GM18873 (cell line): ENCODE data around the gene MANSC4.
"Not testable (repeated sequence)": the region's sequence is repeated elsewhere in the genome, so short reads cannot be mapped to it uniquely, and the experiment has no call there.

Experiments
- ATAC-seq: cut with Tn5 transposase; IDR thresholded peaks from one replicate; pipeline ENCODE4 v1.9.1; 2021; ENCODE audit warnings: mild to moderate bottlenecking, moderate library complexity, moderate number of reproducible peaks; ENCODE audit not compliant: unreplicated experiment, low FRiP score

Gene MANSC4

DNA sequence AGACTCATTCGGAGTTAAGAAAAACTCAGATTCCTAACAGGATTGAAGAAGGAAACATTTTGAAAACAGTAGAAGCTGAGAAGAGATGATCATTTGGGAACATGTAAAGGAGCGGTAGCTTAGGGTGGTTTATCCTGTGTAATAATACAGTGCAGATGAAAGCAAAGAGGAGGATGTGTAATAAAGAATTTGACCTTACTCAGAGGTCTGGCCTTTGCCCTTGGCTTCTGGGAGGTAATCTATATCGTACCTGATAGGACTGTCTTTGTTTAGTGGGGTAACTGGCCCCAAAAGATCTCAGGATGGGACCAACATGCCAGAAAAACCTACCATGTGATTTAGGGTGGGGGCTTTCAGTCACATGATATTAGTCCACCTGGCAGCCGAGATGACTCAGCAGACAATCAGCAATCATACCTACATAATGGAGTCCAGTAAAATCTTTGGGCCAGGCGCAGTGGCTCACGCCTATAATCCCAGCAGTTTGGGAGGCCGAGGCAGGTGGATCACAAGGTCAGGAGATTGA lies 23.3 kb downstream of the MANSC4 start:
- ATAC-seq = no peak

DNA sequence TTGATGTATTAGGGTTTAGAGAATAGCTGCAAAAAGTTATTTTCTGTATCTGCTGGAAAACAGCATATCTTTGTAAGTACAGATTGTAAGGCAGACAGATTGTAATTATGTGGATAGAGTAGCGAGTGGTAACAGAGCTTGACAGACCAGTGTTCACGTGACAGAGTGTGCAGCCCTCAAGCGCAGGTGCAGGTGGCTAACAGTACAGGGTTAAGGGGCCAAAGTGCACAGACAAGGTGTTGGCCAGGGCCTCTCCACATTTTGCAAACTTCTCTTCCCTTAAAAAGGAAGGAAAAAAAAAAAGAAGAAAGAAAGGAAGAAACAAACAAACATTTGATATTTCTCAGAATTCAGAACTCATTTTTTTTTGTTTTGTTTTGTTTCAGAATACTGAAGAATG lies 25.2 kb downstream of the MANSC4 start:
- ATAC-seq = no peak

DNA sequence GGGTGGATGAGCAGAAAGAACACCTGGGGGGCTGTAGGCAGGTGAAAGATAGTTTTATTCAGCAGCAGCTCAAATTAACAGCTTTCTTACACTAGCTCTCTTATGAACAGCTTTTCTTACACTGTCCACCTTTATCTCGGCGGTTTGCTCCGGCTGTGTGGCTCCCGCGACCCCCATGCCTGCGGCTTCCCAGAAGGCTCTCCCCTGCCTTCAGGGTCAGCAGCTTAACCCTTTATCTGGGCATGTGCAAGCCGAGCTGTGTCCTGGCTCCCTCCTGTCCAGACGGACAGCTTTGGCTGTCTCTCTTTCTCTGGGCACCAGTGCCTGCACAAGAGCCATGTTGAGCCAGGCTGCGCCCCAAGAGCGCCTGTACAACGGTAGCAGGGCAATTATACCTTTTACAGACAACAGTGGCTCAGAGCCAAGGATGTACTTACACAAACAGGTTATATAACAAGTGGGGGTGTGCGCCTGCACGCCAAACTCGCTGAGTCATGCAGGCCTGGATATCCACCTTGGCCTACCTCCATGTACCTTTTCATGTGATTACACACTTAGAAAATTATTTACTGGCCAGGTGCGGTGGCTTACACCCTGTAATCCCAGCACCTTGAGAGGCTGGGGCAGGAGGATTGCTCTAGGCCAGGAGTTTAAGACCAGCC lies 28.5 kb downstream of the MANSC4 start:
- ATAC-seq = no peak

DNA sequence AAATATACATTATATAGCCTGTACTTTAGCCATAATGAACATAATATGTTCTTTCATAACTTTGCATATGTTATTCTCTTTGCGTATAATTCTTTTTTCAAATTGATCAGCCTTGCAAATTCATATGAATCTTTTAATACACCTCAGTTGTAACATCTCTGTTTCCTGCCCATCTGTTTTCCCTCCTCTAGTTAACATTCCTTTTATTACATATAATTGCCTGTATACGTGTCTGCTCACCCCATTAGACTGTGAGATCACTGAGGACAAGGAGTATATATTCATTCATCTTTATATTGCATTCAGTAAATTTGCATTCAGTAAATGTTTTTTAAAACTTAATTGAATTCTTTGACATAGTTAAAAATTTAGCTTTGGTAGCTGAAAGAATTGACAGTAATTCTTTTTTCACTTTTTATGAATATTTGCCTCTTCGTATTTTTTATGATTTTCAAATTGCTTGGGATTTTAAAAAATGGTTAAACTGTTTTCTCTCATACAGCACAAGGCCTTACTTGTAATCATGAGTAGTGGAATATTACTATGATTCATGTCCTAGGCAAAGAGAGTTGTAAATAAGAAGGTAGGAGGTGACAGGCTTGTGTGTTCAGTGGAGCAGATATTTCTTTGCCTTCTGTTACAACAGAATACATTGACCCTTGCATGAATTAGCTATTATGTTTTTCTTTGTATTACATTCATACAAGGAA lies 32.8 kb downstream of the MANSC4 start:
- ATAC-seq = no peak

DNA sequence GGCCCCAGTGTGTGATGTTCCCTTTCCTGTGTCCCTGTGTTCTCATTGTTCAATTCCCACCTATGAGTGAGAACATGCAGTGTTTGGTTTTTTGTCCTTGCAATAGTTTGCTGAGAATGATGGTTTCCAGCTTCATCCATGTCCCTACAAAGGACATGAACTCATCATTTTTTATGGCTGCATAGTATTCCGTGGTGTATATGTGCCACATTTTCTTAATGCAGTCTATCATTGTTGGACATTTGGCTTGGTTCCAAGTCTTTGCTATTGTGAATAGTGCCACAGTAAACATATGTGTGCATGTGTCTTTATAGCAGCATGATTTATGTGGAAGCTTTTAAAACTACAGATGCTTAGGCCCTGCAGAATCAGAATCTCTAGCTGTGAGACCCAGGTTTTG lies 34.3 kb downstream of the MANSC4 start:
- not testable (repeated sequence) for ATAC-seq

DNA sequence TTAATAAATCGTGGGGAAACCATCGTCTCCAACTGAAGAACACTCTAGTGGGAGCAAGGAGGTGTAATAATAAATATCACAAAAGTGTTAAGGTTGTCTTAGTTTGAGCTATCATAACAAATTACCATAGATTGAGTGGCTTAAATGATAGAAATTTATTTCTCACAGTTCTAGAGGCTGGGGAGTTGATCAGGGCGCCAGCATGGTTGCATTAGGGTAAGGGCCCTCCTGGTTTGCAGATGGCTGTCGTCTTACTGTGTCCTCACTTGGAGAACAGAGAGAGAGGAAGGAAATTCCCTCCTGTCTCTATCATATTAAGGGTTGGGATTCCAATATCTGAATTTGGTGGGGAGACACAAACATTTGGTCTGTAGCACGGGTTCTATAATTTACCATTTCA lies 36.4 kb downstream of the MANSC4 start:
- ATAC-seq = no peak

DNA sequence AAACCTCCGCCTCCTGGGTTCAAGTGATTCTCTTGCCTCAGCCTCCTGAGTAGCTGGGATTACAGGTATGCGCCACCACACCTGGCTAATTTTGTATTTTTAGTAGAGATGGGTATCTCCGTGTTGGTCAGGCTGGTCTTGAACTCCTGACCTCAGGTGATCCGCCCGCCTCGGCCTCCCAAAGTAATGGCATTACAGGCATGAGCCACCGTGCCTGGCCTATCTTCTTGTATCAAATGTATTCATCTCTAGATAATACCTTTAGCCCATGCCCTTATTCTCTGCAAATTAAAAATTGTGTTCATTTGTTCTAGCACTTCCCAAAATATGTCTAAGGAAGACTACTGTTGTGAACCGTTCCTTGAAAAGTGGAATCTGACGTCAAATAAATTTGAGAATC lies 45.7 kb downstream of the MANSC4 start:
- ATAC-seq = not testable (repeated sequence)

DNA sequence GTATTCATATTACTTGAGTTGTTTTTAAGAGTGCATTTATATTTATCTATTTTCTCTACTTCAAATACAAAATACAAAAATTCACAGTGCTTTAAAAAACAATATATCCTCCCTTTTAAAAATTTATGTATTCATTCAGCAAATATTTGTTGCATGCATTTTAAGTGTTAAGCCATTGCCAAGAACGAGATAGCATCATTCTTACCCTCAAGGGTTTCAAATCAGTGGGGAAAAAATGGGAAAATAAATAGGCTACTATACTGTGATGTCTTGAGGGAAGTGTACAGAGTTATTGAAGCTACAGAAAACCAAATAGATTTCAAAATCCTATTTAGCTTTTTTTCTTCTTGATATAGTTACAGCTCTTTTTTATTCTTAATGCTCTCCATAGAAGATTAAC lies 46.2 kb downstream of the MANSC4 start:
- no peak for ATAC-seq

DNA sequence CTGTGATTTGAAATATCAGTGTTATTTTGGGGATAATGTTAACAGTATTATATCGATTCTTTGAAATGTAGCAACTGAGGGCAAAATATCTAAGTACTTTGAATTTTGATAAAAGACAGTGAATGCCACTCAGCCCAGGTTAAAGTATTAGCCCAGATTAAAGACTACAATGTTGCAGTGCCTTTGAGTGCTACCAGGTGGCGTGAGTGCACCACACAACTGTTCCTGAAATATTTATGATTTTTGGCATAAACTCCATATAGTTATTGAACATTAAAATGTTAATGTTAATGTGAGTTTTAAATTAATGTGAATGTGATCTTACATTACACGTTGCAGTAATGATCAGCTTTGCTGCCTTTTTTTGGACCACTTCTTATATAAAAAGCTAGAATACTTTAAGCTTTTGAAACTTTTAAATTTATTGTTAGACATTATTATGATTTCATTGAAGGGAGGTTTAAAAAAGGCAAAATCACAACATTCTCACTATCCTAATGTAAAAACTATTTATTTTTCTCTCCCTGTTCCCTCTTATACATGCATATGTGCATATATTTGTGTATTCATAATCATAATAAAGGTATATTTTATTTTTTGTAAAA lies 46.9 kb downstream of the MANSC4 start:
- no peak for ATAC-seq

DNA sequence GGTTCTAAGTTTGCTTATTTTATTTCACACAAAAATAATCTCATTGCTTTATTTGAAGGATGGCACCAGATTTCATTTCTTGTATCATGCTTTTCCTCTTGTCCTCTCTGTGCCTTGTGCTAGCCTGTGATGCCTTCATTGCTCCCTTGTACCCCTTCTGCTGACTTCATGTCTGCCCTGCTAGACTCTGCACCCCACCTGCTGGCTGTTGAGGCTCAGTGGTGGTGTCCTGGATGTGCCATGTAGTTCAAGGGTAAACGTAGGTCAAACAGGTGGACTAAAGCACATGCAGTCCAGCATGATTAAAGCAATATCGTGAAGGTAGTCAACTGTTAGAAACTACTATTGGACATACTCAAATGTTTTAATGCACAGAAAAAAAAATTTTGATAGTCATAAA lies 47.8 kb downstream of the MANSC4 start:
- ATAC-seq = no peak

DNA sequence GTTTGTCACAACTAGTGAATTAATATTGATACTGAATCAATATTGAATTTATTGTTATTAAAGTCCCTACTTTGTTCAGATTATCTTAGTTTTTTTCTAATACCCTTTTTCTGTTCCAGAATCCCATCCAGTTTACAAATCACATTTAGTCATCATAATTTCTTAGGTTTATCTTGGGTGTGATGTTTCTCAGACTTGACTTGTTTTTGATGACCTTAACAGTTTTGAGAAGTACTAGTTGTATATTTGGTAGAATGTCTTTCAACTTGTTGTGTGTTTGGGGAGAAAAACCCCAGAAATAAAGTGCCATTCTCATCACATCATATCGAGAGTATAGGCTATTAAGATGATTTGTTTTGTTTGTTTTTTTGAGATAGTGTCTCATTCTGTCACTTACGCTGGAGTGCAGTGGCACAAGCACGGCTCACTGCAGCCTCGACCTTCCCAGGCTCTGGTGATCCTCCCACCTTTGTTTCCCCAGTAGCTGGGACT lies 49.9 kb downstream of the MANSC4 start:
- ATAC-seq = no peak

DNA sequence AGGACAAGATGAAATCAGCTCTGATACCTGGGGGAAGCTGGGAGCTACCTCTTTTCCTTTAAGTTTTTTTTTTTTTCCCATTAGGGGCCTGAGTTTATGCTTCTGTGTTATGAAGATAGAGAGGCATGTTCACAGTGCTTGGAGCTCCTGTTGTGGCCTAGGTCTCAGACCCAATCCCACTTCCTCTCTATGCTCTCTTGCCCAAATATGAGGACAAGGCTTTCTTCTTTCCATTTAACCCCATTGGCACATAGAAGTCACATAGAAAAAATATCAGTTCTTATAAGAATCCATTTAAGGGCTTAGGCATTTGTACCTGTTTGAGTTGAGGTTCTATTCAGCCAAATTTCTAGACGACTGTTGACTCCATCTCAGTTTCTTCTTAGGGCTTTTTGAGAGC lies 56.8 kb downstream of the MANSC4 start:
- no peak for ATAC-seq
